HG03159 (cell line): ENCODE measurements around the gene GATA5.

Source experiments
- ATAC-seq: cut with Tn5 transposase; IDR thresholded peaks from one replicate; pipeline ENCODE4 v1.9.1; 2021; ENCODE audit warnings: mild to moderate bottlenecking, moderate library complexity; ENCODE audit not compliant: unreplicated experiment

The GATA5 gene

GRCh38 chr20:62488470-62488869 lies 12.7 kb upstream of the GATA5 start:
- no peak for ATAC-seq

- ATAC-seq = no peak
Measured at GRCh38 chr20:62487561-62488354, 12.0 kb upstream of the GATA5 start.

GRCh38 chr20:62487118-62487517 lies 11.3 kb upstream of the GATA5 start:
- no peak for ATAC-seq

DNA sequence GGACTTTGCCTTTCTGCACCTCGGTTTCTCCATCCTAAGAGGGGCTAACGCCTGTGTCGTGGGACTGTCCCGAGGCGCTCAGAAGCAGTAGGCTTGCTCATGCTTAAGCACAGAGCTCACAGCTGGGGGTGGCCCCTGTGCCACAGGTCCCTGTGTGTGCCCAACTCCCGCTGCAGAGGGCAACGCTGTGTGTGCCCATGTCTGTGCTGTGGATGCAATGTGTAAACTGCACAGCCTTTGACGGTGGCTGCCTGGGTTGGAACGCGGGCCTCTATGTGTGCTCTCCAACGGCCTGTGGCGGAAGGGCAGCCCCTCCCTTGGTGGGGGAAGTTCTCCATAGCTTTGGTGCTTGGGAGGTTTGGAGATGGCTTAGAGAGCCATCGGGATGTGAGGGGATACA lies 10.7 kb upstream of the GATA5 start:
- ATAC-seq = no peak

GRCh38 chr20:62485701-62486089 lies 9.9 kb upstream of the GATA5 start:
- no peak for ATAC-seq

GRCh38 chr20:62485062-62485700 lies 9.4 kb upstream of the GATA5 start:
- no peak for ATAC-seq

- no peak for ATAC-seq
Measured at GRCh38 chr20:62484478-62484877, 8.7 kb upstream of the GATA5 start.

- ATAC-seq = no peak
Measured at GRCh38 chr20:62483613-62484458, 8.0 kb upstream of the GATA5 start.

GRCh38 chr20:62482974-62483373 lies 7.2 kb upstream of the GATA5 start:
- ATAC-seq = no peak

DNA sequence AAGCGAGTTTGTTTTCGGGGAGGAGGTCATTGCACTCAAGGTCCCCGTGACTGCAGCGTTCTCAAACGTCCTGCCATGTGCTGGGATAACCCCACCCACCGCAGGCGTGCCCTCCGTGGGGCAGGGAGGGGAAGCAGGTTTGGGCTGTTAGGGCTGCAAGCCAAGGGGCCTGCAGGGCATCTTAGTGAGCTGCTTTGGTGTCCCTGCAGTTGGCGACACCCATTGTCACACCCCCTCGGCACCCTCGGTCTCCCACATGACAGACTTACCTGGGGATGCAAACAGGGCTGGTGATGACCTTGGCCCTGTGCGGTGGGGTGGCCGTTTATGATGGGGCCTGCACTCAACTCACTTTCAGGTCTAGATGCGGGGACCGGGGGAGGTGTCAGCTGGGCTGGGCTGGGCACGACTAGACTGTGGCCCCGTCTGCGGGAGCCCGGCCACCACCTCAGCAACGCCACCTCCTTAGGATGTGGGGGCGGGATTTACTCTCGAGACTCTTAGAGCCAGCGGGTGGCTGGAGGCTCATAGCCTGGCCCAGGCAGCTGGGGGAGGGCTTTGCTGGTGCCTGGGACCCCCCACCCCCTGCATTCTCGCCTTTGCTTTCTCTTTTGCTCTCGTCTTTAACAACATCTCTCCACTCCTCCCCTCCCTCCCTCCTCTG lies 6.5 kb upstream of the GATA5 start:
- no peak for ATAC-seq

GRCh38 chr20:62481425-62482145 lies 5.8 kb upstream of the GATA5 start:
- ATAC-seq = no peak

DNA sequence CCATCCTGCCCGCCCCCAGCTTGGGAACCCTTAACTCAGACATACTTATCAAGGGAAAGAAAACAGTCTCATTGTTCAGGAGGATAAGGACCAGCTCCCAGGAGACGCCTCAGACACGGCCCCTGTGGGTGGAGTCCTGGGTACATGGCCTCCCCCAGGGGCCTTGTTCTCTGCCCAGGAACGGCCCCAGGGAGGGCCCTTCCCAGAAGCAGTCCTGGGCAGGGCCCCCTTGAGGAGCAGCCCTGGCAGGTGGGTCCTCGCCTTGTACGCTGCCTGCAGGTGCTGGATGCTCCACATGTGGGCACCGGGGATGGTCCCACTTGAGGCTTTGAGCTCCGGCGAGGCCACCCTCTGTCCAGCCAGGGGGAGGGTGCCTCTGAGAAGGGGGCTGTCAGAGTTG lies 4.5 kb upstream of the GATA5 start:
- no peak for ATAC-seq

GRCh38 chr20:62479656-62480055 lies 3.9 kb upstream of the GATA5 start:
- no peak for ATAC-seq

DNA sequence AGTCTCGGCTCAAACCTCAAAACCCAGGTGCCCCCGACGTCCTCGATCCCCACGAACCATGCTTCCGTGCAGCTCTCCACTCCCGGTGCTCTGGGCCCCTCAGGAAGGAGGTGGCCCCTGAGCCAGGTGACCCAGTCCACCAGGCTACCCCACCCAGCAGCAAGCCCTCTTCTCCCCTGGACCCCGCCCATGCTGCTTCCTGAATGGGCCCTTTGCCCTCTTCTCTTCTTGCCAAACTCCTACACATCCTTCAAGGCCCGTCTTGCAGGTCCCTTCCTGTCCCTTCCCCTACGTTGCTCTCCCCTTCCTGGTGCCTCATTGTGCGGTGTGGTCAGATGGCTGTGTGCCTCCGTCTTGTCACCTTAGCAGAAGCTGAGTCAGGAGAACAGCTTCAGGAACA lies 3.4 kb upstream of the GATA5 start:
- no peak for ATAC-seq

GRCh38 chr20:62477669-62478455 lies 2.1 kb upstream of the GATA5 start:
- ATAC-seq = no peak

DNA sequence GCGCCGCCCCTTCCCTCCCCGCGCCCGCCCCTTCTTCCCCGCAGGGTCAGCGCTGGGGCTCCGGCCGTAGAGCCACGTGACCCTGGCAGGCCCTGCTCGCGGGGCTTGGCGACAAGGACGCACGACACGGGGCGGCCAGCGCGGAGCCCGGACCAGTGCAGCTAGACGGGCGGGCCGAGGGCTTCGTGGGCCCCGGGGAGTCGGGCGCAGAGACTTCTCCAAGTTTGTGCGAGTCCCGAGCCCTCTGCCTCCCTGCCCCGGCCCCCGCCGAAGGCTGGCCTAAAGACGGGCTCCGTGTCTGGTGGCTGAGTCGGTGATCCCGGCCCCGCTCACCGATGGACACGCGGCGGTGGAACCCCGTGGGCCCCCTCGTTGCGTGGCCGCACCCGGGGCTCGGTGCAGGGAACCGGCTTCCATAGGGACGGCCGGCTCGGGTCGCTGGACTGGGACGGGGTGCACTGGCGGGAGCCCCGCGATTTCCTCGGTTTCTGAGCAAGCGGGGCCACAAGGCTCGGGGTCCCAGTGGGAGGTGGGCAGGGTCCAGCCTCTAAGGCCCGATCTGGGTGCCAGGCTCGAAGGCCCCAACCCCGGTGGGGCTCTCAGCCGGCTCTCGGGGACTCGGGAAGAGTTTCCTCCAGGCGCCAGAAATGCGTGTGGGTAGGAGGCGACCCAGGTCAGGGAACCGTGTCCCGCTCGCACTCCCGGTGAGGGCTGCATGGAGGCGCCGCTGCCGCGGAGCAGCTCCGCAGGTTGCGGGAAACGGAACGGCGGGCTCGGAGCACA lies 452 bp upstream of the GATA5 start:
- no peak for ATAC-seq

DNA sequence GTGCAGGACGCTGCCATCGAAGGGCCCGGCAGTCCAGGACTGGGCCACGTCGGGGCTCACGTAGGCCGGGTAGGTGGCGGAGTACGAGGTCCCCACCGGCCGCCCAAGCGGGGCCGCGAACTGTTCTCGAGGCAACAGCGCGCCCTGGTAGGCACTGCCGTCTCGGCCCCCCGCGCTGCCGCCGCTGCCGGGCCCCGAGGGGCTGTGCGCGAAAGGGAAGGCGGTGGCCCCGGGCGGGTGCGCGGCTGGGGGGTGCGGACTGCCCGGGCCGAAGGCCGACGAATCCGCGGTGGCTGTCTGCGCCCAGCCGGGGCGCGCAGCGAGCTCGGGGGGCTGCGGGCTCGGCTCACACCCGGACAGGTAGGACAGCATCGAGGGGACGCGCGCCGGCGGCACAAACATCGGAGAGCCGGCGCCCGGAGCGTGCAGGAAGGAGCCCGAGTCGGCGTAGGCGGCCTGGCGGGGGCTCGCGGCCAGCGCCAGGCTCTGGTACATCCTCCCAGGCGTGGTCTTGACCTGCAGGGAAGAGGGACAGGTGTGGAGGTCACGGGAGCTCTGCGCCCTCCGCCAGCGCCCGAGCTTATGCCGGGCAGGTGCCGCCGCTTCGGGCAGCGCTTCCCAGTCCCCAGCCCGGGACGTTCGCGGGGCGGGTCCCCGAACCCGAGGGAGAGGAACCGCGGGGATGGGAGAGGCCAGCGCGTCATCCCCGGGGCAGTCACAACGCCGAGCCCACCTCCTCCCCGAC lies 596 bp downstream of the GATA5 start:
- no peak for ATAC-seq

GRCh38 chr20:62474604-62475026 lies 1.2 kb downstream of the GATA5 start:
- ATAC-seq = no peak
